Fibroblast of skin of right biceps (primary cell): ENCODE results near the gene PELI1.

Experiments used
- DNase-seq: peaks from one replicate; pipeline ENCODE4 v3.0.0-alpha.2; 2013

PELI1 gene

DNA sequence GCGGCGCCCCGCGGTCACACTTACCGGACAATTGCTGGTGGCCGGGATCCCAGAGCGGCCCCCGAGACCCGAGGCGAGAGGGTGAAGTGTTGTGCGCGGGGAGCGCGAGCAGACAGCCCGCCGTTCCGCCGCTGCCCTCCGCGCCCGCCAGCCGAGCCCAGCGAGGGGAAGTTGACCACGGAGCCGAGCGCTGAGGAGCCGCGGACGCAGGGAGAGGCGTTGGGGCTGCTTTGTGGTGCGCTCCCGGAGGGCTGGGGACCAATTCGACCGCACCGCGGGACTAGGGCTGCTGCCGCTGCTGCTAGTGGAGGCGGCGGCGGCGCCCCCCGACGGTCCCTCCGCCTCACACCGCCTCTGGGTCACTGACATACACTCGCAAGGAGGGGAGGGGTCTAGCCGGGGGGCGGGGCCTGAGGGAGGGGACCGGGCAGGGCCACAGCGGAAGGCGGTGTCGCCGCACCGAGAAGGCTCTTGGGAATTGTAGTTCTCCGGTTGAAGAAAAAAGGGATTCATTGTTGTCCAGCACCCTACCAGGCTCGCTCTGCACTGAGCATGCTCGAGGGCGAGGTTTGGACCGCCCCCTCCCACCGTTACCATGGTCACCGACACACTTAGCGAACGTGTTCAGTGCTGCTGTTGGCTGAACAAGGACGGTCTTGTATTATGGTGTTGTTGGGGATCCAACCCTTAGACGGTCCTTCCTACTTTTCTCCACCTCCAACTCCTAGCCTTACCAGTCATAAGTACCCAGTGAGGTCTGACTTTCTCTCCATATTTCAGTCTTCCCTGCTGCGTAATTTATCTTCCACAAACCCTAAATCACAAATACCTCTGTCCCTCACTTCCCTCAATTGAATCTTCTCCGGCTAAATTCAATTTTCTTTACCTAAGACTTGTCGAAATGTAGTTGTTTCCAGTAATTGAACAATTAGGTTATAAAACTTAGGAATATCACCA, at the start of gene PELI1:
PELI1 (minus strand) TSS at position 364 of the 957 bp plus-strand sequence. CDS start 36,110 bp downstream, outside the sequence.
- DNase-seq = peak; percentile 96

DNA sequence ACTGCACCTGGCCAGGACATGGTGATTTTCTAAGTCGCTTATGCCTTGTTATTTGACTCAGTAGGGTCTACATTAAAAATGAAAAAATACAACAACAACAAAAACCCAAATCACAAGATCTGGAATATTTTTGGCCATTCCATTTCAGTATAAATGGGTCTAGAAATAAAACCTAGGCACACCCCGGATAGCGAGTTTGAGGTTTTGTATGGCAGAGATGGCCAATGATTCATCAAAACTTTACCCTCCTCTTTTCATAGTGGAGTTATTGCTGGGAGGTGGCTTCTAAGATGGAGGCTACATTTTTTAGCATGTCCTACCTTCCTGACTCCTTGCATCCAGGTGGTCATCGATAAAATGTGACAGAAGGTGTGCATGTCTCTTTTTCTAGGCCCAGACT, 49.3 kb upstream of the PELI1 start:
- no peak for DNase-seq

- DNase-seq = no peak
Observed at GRCh38 chr2:64192664-64193105, 48.5 kb upstream of the PELI1 start.

GRCh38 chr2:64192125-64192479, 47.9 kb upstream of the PELI1 start:
- DNase-seq = no peak

DNA sequence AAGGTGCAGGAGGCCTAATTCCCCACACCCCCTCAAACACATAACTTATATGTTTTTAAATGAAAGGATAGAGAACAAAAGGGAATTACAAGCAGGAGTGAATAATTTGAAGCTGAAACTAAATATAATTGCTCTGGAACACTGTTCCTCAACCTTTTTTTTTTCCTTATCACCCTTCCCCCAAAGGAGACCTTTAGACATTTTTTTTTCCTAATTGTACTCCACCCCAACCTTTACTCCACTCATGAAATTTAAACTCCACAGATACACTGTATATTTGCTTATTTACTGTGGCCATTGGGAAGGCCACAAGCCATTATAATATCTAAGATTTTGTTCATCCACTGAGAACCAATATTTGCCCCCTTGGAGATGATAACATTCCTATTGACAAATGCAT, 45.4 kb upstream of the PELI1 start:
- no peak for DNase-seq

- DNase-seq = no peak
Observed at GRCh38 chr2:64189167-64189566, 44.9 kb upstream of the PELI1 start.

- DNase-seq = no peak
Observed at GRCh38 chr2:64186699-64187605, 42.7 kb upstream of the PELI1 start.

GRCh38 chr2:64179582-64180321, 35.5 kb upstream of the PELI1 start:
- DNase-seq = peak; percentile 51

DNA sequence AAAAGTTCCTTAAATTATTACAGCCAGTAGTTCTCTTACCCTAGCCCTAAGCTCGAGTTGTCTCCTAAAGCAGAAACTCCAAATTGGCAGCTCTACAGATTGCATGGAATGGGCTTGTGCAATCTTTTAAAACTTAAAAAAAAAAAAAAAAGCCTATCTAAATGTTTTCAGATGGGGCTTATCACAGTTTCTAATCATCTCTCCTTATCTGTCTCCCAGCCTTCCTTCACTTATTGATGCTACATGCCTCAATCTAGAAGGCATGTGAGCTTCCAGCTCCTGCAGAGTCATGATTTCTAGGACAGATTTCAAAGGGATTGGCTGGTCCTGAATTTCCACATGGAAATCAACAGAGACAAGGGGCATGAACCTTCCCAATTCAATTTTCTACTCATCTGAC, 33.1 kb upstream of the PELI1 start:
- peak; percentile 28 for DNase-seq

DNA sequence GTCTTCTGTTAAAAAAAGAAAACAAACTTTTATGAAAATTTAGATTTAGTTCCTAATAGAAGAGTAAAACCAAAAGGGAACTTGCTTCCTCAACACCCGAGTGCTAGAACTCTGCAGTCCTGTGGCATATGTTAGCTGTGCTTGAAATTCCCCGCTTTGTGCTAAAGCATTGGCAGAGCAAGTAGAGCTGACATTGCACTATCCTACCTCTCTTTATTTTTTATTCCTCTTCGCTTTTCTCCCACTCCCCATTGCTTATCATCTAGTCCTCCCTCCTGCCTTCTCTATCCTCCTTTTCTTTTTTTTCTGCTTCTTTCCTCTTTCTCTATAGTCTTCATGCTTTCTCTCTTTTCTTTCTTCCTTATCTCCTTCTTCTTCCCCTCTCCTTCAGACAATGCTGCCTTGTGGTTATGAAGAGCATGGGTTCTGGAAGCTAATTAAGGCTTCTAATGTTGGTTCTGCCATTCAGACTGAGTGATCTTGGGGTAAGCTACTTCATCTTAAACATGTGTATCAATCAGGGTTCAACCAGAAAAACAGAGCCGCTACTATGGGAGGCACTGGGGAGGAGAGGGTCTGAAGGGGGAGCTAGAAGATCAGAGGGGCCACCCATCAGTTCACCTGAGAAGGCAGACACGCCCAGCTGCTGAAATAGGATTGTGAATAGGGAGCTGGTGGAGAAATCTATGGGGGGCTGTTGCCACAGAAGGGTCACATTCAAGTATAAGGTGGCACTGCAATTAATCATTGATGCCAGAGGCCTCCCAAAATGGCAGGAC, 31.4 kb upstream of the PELI1 start:
- DNase-seq = no peak

- DNase-seq = no peak
Observed at GRCh38 chr2:64173156-64174135, 29.2 kb upstream of the PELI1 start.

DNA sequence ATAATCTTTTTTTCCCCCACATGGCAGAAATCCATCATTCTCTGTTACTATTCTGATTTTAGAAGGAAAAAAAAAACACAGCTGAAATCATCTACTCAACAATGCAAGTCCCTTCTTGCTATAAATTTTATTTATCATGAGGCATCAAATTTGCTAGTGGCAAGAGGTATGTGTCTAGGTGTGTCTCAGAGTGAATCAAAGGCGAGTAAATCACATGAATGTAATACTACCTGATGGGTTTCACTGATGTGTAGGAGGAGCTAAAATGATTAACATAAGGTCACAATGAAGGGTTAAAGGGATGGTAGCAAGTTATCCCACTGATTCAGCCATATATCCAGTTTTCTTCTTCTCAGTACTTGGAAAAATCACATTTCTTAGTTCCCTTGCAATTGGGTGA, 24.5 kb upstream of the PELI1 start:
- DNase-seq = no peak

- no peak for DNase-seq
Observed at GRCh38 chr2:64168201-64168600, 24.0 kb upstream of the PELI1 start.

DNA sequence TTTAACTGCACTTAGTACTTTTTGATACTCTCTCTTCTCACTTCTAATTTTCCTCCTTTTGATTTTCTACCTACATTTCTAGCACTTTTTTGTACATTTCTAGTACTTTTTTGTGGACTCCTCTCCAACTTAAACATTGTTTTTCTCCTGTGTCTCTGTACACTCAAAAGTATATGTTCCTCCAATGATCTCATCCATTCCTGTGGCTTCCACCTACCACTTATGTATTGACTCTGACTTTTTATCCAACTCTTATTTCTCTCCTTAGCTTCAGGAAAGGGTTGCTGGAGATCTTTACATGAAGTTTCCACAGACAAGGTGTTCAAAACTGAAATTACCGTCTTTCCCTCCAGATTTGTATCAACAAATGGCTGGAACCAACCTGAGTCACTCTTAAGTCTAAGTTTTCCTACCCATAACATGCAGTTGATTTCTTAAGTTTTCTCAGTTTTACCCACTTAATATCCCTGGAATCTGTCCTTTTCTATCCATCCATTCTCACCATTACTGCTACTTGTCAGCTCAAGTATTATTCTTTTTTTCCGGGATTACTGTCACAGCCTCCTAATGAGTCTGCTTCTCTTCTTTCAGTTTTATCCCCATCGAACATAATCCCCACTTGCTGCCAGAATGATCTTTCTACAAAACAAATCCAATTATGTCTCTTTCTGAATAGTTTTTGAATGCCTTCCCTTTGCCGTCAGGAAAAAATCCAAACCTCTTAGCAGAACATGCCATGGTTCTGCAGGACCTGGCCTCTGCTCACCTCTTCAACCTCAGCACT, 22.6 kb upstream of the PELI1 start:
- DNase-seq = peak; percentile 17

DNA sequence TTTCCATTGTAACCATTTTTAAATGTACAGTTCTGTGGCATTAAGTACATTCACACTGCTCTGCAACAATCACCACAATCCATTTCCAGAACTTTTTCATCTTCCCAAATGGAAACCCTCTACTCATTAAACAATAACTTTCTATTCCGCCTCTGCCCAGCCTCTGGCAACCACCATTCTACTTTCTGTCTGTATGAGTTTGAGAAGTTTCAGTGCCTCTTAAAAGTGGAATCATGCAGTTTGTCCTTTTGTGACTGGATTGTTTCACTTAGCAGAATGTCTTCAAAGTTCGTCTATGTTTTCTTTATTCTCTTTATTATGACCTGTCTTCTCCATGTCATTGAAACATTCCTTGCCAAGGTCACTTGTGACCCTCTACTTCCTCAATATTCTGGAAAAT, 22.0 kb upstream of the PELI1 start:
- DNase-seq = no peak

DNA sequence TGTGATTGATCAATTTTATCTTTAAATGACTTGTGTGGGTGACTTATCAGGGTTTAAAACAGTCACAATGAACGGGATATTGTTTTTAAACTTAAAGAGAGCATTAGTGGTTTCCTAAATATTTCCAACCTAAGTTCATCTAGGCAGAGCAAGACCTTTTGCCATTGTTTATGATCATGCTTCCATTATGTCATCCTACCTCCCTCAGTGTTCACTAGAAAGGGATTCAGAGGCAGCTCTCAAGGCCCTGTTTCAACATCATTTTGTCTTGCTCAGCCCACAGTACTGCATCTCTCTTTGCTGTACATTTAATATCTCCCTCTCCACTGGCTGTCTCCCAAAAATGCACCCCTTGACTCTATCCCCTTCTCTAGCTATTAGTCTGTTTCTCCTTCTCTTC, 21.5 kb upstream of the PELI1 start:
- DNase-seq = peak; percentile 43

GRCh38 chr2:64164629-64165028, 20.4 kb upstream of the PELI1 start:
- no peak for DNase-seq

- no peak for DNase-seq
Observed at GRCh38 chr2:64162516-64162915, 18.3 kb upstream of the PELI1 start.

- peak; percentile 38 for DNase-seq
Observed at GRCh38 chr2:64157792-64158191, 13.6 kb upstream of the PELI1 start.

DNA sequence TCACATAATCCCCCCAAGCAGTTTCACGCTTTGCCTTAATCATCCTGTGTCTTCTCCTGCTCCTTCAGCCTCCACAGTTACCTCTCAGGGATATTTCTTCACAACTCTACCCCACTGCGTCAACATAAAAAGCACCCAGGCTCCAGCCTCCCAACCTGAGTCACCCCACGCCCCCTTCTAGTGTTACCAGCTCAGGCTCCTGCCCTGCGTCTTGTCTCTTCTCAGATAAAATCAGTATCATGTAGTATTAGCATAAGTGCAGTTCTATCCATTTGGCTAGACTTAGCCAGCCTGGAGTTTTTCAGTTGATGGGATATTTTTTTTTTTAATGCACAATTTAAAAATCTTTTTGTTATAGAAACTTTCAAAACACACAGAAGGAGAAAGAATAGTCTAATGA, 9.6 kb upstream of the PELI1 start:
- DNase-seq = no peak
